ENCODE data around the gene SCGB1C1. TPM values are rescaled to one million over a fixed set of nuclear protein-coding genes. Genes with fewer than 3 reads are reported as not detected.

The SCGB1C1 gene
- total RNA-seq, 1 experiment from 2014 or later: not detected

DNA sequence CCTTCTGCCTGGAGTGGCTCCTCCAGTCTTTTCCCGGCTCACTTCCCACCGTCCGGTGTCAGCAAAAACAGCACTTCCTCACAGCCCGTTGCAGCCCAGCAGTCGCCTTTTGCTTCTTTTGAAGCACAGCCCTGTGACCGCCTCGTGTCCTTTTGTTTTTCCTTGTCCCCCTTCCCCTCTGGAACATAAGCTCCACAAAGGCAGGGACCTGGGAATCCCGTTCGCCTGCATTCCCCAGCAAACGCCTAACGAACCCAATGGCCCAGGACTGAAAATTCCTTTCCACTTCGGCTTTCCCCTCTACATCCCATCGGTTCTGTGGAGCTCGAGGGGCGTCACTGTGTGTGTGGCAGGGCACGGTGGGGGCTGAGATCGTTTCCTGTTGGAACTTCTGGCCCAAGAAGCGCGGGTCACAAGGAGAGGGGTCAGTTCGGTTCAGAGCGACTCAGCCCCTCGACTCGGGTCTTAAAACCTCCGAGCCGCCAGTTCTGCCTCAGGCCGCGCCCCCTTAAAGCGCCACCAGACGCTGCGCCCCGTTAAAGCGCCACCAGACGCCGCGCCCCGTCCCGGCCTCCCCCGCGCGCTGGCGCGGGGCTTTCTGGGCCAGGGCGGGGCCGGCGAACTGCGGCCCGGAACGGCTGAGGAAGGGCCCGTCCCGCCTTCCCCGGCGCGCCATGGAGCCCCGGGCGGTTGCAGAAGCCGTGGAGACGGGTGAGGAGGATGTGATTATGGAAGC is 15.5 kb downstream of the SCGB1C1 start:
- Histone ChIP-seq H3K9ac (ENCODE audit: low read length) (peak overlapping the region; percentile 89), H3K27me3 (ENCODE audit: insufficient read depth, low read length) (no peaks in the 10 kb centered on the region), H3K79me2 (ENCODE audit: insufficient read depth, low read length) (peaks cover 72% of the 10 kb centered on the region), H3K4me3 (replicated peaks in 1 of 2; ENCODE audit: low read depth in 1 of 2, low read length in 2 of 2) (peak overlapping the region; percentile 76 to 99), H3K36me3 (ENCODE audit: control insufficient read depth in 1 of 2, insufficient read depth in 2 of 2, low read length in 2 of 2) (peaks cover 38 to 62% of the 10 kb centered on the region in 2 experiments), H3K9me3 (ENCODE audit: control insufficient read depth in 1 of 2, insufficient read depth in 1 of 2, low read depth in 1 of 2, low read length in 2 of 2) (no peaks in the 10 kb centered on the region), H2AFZ (ENCODE audit: low read depth, low read length, poor library complexity, severe bottlenecking) (no peak overlapping the region), H3K9me2 (ENCODE audit: insufficient read depth) (no peaks in the 10 kb centered on the region), H4K20me1 (ENCODE audit: insufficient read depth) (no peaks in the 10 kb centered on the region), H3K27ac (ENCODE audit: low read depth, low read length) (peak overlapping the region; percentile 94), H3K4me1 (ENCODE audit: control insufficient read depth in 1 of 2, insufficient read depth in 2 of 2, low read length in 2 of 2) (peaks cover 16 to 24% of the 10 kb centered on the region in 2 experiments), H3K4me2 (ENCODE audit: low read length) (peak overlapping the region; percentile 91)
- ATAC-seq (peak; percentile 71), DNase-seq (ENCODE audit: low read depth, low spot score) (peak; percentile 43)
- intact Hi-C loops (cut with micrococcal nuclease): no loop called here
- CTCF ChIA-PET: no interaction called here
- TF ChIP-seq SP1 (IDR thresholded peaks at IDR 0.05; ENCODE audit: low read depth) (no peak), ZFX (IDR thresholded peaks at IDR 0.05) (peak; percentile 53; the same call in 1 of the 2 replicates), POLR2AphosphoS5 (IDR thresholded peaks at IDR 0.05; ENCODE audit: low read depth, low read length) (peak; percentile 86)
- TF ChIP-seq, protein P1, sequence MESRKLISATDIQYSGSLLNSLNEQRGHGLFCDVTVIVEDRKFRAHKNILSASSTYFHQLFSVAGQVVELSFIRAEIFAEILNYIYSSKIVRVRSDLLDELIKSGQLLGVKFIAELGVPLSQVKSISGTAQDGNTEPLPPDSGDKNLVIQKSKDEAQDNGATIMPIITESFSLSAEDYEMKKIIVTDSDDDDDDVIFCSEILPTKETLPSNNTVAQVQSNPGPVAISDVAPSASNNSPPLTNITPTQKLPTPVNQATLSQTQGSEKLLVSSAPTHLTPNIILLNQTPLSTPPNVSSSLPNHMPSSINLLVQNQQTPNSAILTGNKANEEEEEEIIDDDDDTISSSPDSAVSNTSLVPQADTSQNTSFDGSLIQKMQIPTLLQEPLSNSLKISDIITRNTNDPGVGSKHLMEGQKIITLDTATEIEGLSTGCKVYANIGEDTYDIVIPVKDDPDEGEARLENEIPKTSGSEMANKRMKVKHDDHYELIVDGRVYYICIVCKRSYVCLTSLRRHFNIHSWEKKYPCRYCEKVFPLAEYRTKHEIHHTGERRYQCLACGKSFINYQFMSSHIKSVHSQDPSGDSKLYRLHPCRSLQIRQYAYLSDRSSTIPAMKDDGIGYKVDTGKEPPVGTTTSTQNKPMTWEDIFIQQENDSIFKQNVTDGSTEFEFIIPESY (IDR thresholded peaks at IDR 0.05; ENCODE audit: extremely low read depth, insufficient replicate concordance, low read length): peak; percentile 10
- RAD21 ChIA-PET (ENCODE audit: low non-redundant PET in 1 of 2, low total read pairs in 2 of 2, uncharacterized antibody in 2 of 2, unreplicated experiment in 2 of 2): no interaction called here
- no TSS peak for BruUV-seq (replicated peaks)
- POLR2A ChIA-PET: no interaction called here

DNA sequence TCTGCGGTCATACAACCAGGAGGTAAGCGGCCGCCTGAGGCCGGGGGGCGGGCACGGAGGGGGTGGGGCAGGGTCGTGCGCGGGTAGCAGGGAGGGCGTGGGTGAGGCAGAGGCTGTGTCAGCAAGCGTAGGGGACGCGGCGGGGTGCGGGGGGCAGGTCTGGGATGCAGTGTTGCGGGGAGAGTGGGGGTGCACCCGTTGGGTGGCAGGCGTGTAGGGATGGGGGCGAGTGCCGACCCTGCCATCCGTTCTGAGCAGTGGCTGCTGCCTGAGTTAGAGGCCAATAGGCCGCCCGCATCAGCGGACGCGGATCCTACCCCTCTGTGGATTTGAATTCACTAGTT is 16.0 kb downstream of the SCGB1C1 start:
- no peaks in the 10 kb centered on the region for H4K20me1 ChIP-seq (ENCODE audit: insufficient read depth)
- no peak for DNase-seq (ENCODE audit: low read depth, low spot score)
- peak; percentile 20 for ATAC-seq
- peak overlapping the region; percentile 76 to 99 for H3K4me3 ChIP-seq (replicated peaks in 1 of 2; ENCODE audit: low read depth in 1 of 2, low read length in 2 of 2)
- TF ChIP-seq POLR2AphosphoS5 (IDR thresholded peaks at IDR 0.05; ENCODE audit: low read depth, low read length): no peak
- peak; percentile 34; the same call in 1 of the 2 replicates for TF ChIP-seq ZFX (IDR thresholded peaks at IDR 0.05)
- no TSS peak for BruUV-seq (replicated peaks)
- RAD21 ChIA-PET (ENCODE audit: low non-redundant PET in 1 of 2, low total read pairs in 2 of 2, uncharacterized antibody in 2 of 2, unreplicated experiment in 2 of 2): no interaction called here
- no peaks in the 10 kb centered on the region for H3K9me2 ChIP-seq (ENCODE audit: insufficient read depth)
- H3K36me3 ChIP-seq (ENCODE audit: control insufficient read depth in 1 of 2, insufficient read depth in 2 of 2, low read length in 2 of 2): peaks cover 38 to 63% of the 10 kb centered on the region in 2 experiments
- no peaks in the 10 kb centered on the region for H3K9me3 ChIP-seq (ENCODE audit: control insufficient read depth in 1 of 2, insufficient read depth in 1 of 2, low read depth in 1 of 2, low read length in 2 of 2)
- CTCF ChIA-PET: no interaction called here
- H3K4me2 ChIP-seq (ENCODE audit: low read length): peak overlapping the region; percentile 91
- intact Hi-C loops (cut with micrococcal nuclease): no loop called here
- H2AFZ ChIP-seq (ENCODE audit: low read depth, low read length, poor library complexity, severe bottlenecking): no peak overlapping the region
- H3K79me2 ChIP-seq (ENCODE audit: insufficient read depth, low read length): peaks cover 72% of the 10 kb centered on the region
- POLR2A ChIA-PET: no interaction called here
- H3K27me3 ChIP-seq (ENCODE audit: insufficient read depth, low read length): no peaks in the 10 kb centered on the region
- peak overlapping the region; percentile 94 for H3K27ac ChIP-seq (ENCODE audit: low read depth, low read length)
- peak overlapping the region; percentile 89 for H3K9ac ChIP-seq (ENCODE audit: low read length)
- peaks cover 16 to 24% of the 10 kb centered on the region in 2 experiments for H3K4me1 ChIP-seq (ENCODE audit: control insufficient read depth in 1 of 2, insufficient read depth in 2 of 2, low read length in 2 of 2)
